H9 (cell line): ENCODE data around the gene PRRC2B. TPM values are rescaled to one million over a fixed set of nuclear protein-coding genes. Genes with fewer than 3 reads are reported as not detected.

Experiments
- DNase-seq: peaks from one replicate; pipeline ENCODE4 v3.0.0-alpha.2; 2017
- H2AFZ ChIP-seq: one replicate; pipeline ENCODE4 v1.6.1; 2013; ENCODE audit warnings: mild to moderate bottlenecking, low read length, control low read depth, moderate library complexity
- H2AK5ac ChIP-seq: 2 replicates; pipeline ENCODE4 v1.6.1; 2013; ENCODE audit warnings: low read length, control low read depth, mixed read lengths; ENCODE audit not compliant: insufficient read length
- H2BK120ac ChIP-seq: one replicate; pipeline ENCODE4 v1.6.1; 2013; ENCODE audit warnings: low read depth, mild to moderate bottlenecking, low read length, control low read depth, inconsistent platforms; ENCODE audit not compliant: poor library complexity, severe bottlenecking
- H2BK12ac ChIP-seq: 2 replicates; pipeline ENCODE4 v1.6.1; 2013; ENCODE audit warnings: low read length, control low read depth, mixed read lengths, low read depth; ENCODE audit not compliant: insufficient read length
- H2BK15ac ChIP-seq: 2 replicates; pipeline ENCODE4 v1.6.1; 2013; ENCODE audit warnings: low read depth, low read length, control low read depth
- H2BK20ac ChIP-seq: one replicate; pipeline ENCODE4 v1.6.1; 2013; ENCODE audit warnings: low read depth, mild to moderate bottlenecking, low read length, control low read depth, inconsistent platforms; ENCODE audit not compliant: poor library complexity, severe bottlenecking
- H2BK5ac ChIP-seq: 2 replicates; pipeline ENCODE4 v1.6.1; 2013; ENCODE audit warnings: low read length, control low read depth, mixed read lengths; ENCODE audit not compliant: insufficient read length
- H3K14ac ChIP-seq: 2 replicates; pipeline ENCODE4 v1.6.1; 2013; ENCODE audit warnings: low read length, control low read depth; ENCODE audit not compliant: insufficient read depth
- H3K18ac ChIP-seq: 2 replicates; pipeline ENCODE4 v1.6.1; 2013; ENCODE audit warnings: low read depth, mild to moderate bottlenecking, mixed read lengths, low read length, control low read depth; ENCODE audit not compliant: insufficient read length
- H3K23ac ChIP-seq: 2 replicates; pipeline ENCODE4 v1.6.1; 2013; ENCODE audit warnings: low read length, control low read depth, mixed read lengths, low read depth; ENCODE audit not compliant: insufficient read length
- H3K23me2 ChIP-seq: 2 replicates; pipeline ENCODE4 v1.6.1; 2013; ENCODE audit warnings: low read depth, mild to moderate bottlenecking, mixed read lengths, low read length, control low read depth; ENCODE audit not compliant: insufficient read length, poor library complexity, severe bottlenecking
- H3K27ac ChIP-seq: 2 replicates; pipeline ENCODE4 v1.5.1; 2013; ENCODE audit warnings: low read length, control low read depth, mixed read lengths, low read depth; ENCODE audit not compliant: insufficient read length
- H3K27me3 ChIP-seq: 2 replicates; pipeline ENCODE4 v1.6.1; 2013; ENCODE audit warnings: low read length, control low read depth, inconsistent platforms; ENCODE audit not compliant: insufficient read depth
- H3K4ac ChIP-seq: 2 replicates; pipeline ENCODE4 v1.6.1; 2013; ENCODE audit warnings: low read depth, mild to moderate bottlenecking, control low read depth, inconsistent platforms, low read length, moderate library complexity
- H3K4me1 ChIP-seq: 2 replicates; pipeline ENCODE4 v1.6.1; 2013; ENCODE audit warnings: low read length, control low read depth, inconsistent platforms; ENCODE audit not compliant: insufficient read depth
- H3K4me2 ChIP-seq: 2 replicates; pipeline ENCODE4 v1.6.1; 2013; ENCODE audit warnings: low read length, control low read depth, mixed read lengths; ENCODE audit not compliant: insufficient read length, insufficient read depth
- H3K56ac ChIP-seq: 2 replicates; pipeline ENCODE4 v1.6.1; 2013; ENCODE audit warnings: low read depth, mild to moderate bottlenecking, mixed read lengths, low read length, control low read depth; ENCODE audit not compliant: insufficient read length
- H3K79me1 ChIP-seq: 2 replicates; pipeline ENCODE4 v1.6.1; 2013; ENCODE audit warnings: low read depth, mild to moderate bottlenecking, moderate library complexity, low read length, control low read depth, inconsistent platforms; ENCODE audit not compliant: insufficient read depth, poor library complexity, severe bottlenecking
- H3K79me2 ChIP-seq: 2 replicates; pipeline ENCODE4 v1.6.1; 2013; ENCODE audit warnings: low read length, control low read depth, inconsistent platforms; ENCODE audit not compliant: insufficient read depth
- H3K9ac ChIP-seq: 2 replicates; pipeline ENCODE4 v1.6.1; 2013; ENCODE audit warnings: low read length, control low read depth, mixed read lengths; ENCODE audit not compliant: insufficient read length; ENCODE audit errors: extremely low read depth
- H3K9me3 ChIP-seq: one replicate; pipeline ENCODE4 v1.6.1; 2013; ENCODE audit warnings: low read depth, low read length, inconsistent platforms; ENCODE audit not compliant: control insufficient read depth
- H3T11ph ChIP-seq: one replicate; pipeline ENCODE4 v1.6.1; 2013; ENCODE audit warnings: mild to moderate bottlenecking, low read length, control low read depth, inconsistent platforms
- H4K20me1 ChIP-seq: one replicate; pipeline ENCODE4 v1.6.1; 2013; ENCODE audit not compliant: control insufficient read depth, insufficient read length, insufficient read depth
- H4K5ac ChIP-seq: 2 replicates; pipeline ENCODE4 v1.6.1; 2013; ENCODE audit warnings: low read depth, mild to moderate bottlenecking, mixed read lengths, low read length, control low read depth; ENCODE audit not compliant: insufficient read length
- H4K8ac ChIP-seq: replicated peaks from 2 replicates; pipeline ENCODE4 v1.6.1; 2013; ENCODE audit warnings: low read length, control low read depth, mixed read lengths, low read depth; ENCODE audit not compliant: insufficient read length
- H4K91ac ChIP-seq: 2 replicates; pipeline ENCODE4 v1.6.1; 2013; ENCODE audit warnings: low read depth, mild to moderate bottlenecking, moderate library complexity, mixed read lengths, low read length, control low read depth; ENCODE audit not compliant: insufficient read length
- H3K27ac Mint-ChIP-seq, 3 experiments: 2 replicates in 2 of 3; 3 replicates in 1 of 3; pipeline ENCODE4 v1.8.0; 2020 to 2021; ENCODE audit warnings: mixed read lengths in 3 of 3, mild to moderate bottlenecking in 1 of 3, moderate library complexity in 1 of 3
- H3K27me3 Mint-ChIP-seq: 2 replicates; pipeline ENCODE4 v1.8.0; 2021; ENCODE audit warnings: low read depth, mild to moderate bottlenecking, moderate library complexity, mixed read lengths
- H3K36me3 Mint-ChIP-seq, 3 experiments: 2 replicates in 2 of 3; 3 replicates in 1 of 3; pipeline ENCODE4 v1.8.0; 2020 to 2021; ENCODE audit warnings: low read depth in 3 of 3, mixed read lengths in 3 of 3; ENCODE audit not compliant: insufficient read depth in 1 of 3
- H3K4me1 Mint-ChIP-seq, 2 experiments: 2 replicates each; pipeline ENCODE4 v1.8.0; 2020; ENCODE audit warnings: mixed read lengths in 2 of 2
- H3K4me3 Mint-ChIP-seq, 2 experiments: 2 replicates in 1 of 2; 3 replicates in 1 of 2; pipeline ENCODE4 v1.8.0; 2020 to 2021; ENCODE audit warnings: mild to moderate bottlenecking in 2 of 2, mixed read lengths in 2 of 2, moderate library complexity in 1 of 2
- H3K9me3 Mint-ChIP-seq, 2 experiments: 2 replicates in 1 of 2; 3 replicates in 1 of 2; pipeline ENCODE4 v1.8.0; 2020; ENCODE audit warnings: mild to moderate bottlenecking in 2 of 2, mixed read lengths in 2 of 2, moderate library complexity in 1 of 2
- CTCF ChIP-seq: fragments of 200-600 bp; sonication (generic); conservative IDR thresholded peaks from 3 replicates; pipeline ENCODE4 v1.8.0; 2021; ENCODE audit warnings: antibody characterized with exemption, mild to moderate bottlenecking
- WGBS: extraction: QIAGEN DNeasy Blood & Tissue Kit; methylation state at CpG from one replicate; pipeline ENCODE4 v1.1.7; 2013; ENCODE audit warnings: missing lambda C conversion rate, low lambda C conversion rate, mixed read lengths; ENCODE audit not compliant: insufficient read length; ENCODE audit errors: extremely low coverage; 5-methylcytosine and 5-hydroxymethylcytosine counted together
- total RNA-seq: library from RNA; stranded (reverse); gene quantifications from 2 replicates; pipeline ENCODE4 v1.2.1, GENCODE V29; 2021

Gene PRRC2B
- total RNA-seq, 1 experiment from 2014 or later = 251 TPM

DNA sequence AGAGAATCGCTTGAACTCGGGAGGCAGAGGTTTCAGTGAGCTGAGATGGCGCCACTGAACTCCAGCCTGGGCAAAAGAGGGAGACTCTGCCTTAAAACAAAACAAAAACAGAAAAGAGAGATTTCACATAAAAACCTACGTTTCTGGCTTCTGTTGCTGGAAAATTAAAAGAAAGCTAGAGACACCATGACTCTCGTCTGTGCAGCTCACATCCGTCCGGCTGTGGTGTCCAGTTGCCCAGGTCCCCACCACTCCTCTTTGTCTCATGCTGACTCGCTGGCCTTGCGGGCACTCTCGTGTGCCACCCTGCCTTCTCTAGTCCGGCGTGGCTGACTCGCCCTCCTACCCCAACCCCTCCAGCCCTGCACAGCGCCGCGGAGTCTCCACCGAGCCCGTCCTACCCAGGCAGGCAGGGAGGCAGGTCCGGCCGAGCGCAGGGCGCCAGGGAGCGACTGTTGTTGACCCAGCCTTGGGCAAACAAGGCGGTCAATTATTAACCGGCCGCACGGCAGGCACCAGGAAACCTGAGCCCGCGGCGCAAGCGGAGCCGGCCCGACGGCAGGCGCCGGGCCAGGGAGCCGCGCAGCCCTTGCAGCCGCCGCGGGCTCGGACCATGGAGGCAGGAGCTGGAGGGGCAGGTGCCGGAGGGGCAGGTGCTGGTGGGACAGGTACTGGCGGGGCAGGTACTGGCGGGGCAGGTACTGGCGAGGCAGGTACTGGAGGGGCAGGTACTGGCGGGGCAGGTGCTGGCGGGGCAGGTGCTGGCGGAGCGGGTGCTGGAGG lies 151.3 kb downstream of the PRRC2B start, which contains the start of gene PRRT1B:
Gene PRRT1B, plus strand, starts transcription at position 521 of the 783 bp plus-strand sequence. Its CDS starts 93 bp downstream, at position 614.
- Histone ChIP-seq H4K8ac (no peak within 1 kb of the TSS), H2AK5ac (no peak within 1 kb of the TSS), H3K4me1 (no peaks in the 10 kb centered on the region), H2BK20ac (no peak within 1 kb of the TSS), H2BK5ac (no peak within 1 kb of the TSS), H3K79me2 (no peaks in the 10 kb centered on the region), H3K56ac (no peak within 1 kb of the TSS), H4K5ac (no peak within 1 kb of the TSS), H2AFZ (no peak within 1 kb of the TSS), H3K18ac (no peak within 1 kb of the TSS), H3K9ac (no peak within 1 kb of the TSS), H3K27me3 (no peaks in the 10 kb centered on the region; the same call in 1 of the 2 replicates), H3K9me3 (peaks cover 5% of the 10 kb centered on the region), H3K27ac (no peak within 1 kb of the TSS), H3K4ac (no peak within 1 kb of the TSS), H3T11ph (no peak within 1 kb of the TSS), H3K23me2 (peaks cover 7% of the 10 kb centered on the region), H3K23ac (no peak within 1 kb of the TSS), H4K91ac (no peak within 1 kb of the TSS), H2BK12ac (no peak within 1 kb of the TSS), H2BK15ac (no peak within 1 kb of the TSS), H2BK120ac (no peak within 1 kb of the TSS), H3K14ac (no peak within 1 kb of the TSS), H3K79me1 (no peaks in the 10 kb centered on the region), H3K4me2 (peak within 1 kb of the TSS; percentile 24), H4K20me1 (no peaks in the 10 kb centered on the region)
- no CpG with 5 or more reads among the region's 50 CpGs for WGBS
- TF ChIP-seq CTCF = no peak
- H3K9me3 Mint-ChIP-seq = peaks cover 57 to 60% of the 10 kb centered on the region in 2 experiments
- H3K27me3 Mint-ChIP-seq = peaks cover 48% of the 10 kb centered on the region
- no peaks in the 10 kb centered on the region for H3K4me1 Mint-ChIP-seq
- peaks cover 9 to 39% (median 24%) of the 10 kb centered on the region in 3 experiments for H3K36me3 Mint-ChIP-seq
- no peak within 1 kb of the TSS for H3K27ac Mint-ChIP-seq
- no peak for DNase-seq
- peak within 1 kb of the TSS in 1 of 2 experiments; percentile 63; a peak in 2 of 5 replicates for H3K4me3 Mint-ChIP-seq
